HL-60/S4 treated with retinoic acid at 250 ng/mL for 4 days and 3 days (cell line): ENCODE results near the gene RNASET2.
"Not testable (repeated sequence)": the region's sequence is repeated elsewhere in the genome, so short reads cannot be mapped to it uniquely, and the experiment has no call there.

Experiments
- in situ Hi-C: fragments of 300-500 bp; cut with MboI; formaldehyde crosslinking; loops from 2 replicates; pipeline ENCODE4 v1.7.0; 2022; ENCODE audit warnings: low sequenced_read_pairs

RNASET2 gene

GRCh38 chr6:166904101-166904746 lies 52.1 kb downstream of the RNASET2 start:
- in situ Hi-C loops: no loop called here

GRCh38 chr6:166903500-166903899 lies 52.9 kb downstream of the RNASET2 start:
- in situ Hi-C loops: no loop called here

GRCh38 chr6:166903027-166903426 lies 53.3 kb downstream of the RNASET2 start:
- in situ Hi-C loops: no loop called here

- in situ Hi-C loops: no loop called here
These were observed 54.1 kb downstream of the RNASET2 start for GRCh38 chr6:166902211-166902755.

- in situ Hi-C loops: no loop called here
These were observed 54.7 kb downstream of the RNASET2 start for GRCh38 chr6:166901626-166902025.

- in situ Hi-C loops: no loop called here
These were observed 55.3 kb downstream of the RNASET2 start for GRCh38 chr6:166900956-166901607.

GRCh38 chr6:166900130-166900708 lies 56.1 kb downstream of the RNASET2 start:
- in situ Hi-C loops: no loop called here

GRCh38 chr6:166898910-166899309 lies 57.4 kb downstream of the RNASET2 start:
- in situ Hi-C loops: no loop called here

GRCh38 chr6:166894614-166895013 lies 61.7 kb downstream of the RNASET2 start:
- in situ Hi-C loops: not testable (repeated sequence)

- in situ Hi-C loops: not testable (repeated sequence)
These were observed 63.9 kb downstream of the RNASET2 start for GRCh38 chr6:166892472-166892871.

GRCh38 chr6:166886773-166887172 lies 69.6 kb downstream of the RNASET2 start:
- in situ Hi-C loops: not testable (repeated sequence)

GRCh38 chr6:166884958-166885357 lies 71.4 kb downstream of the RNASET2 start:
- in situ Hi-C loops: not testable (repeated sequence)

- in situ Hi-C loops: no loop called here
These were observed 76.8 kb downstream of the RNASET2 start for GRCh38 chr6:166879594-166879993.
